HepG2 (cell line): Measurements from ENCODE around the gene MAN1C1. TPM values are rescaled to one million over a fixed set of nuclear protein-coding genes. Genes with fewer than 3 reads are reported as not detected.

Experiments used
- ATRX ChIP-seq: sonication (generic); formaldehyde crosslinking; IDR thresholded peaks from 2 replicates; pipeline ENCODE4 v1.4.0; 2020; ENCODE audit warnings: missing genetic modification reagents, borderline replicate concordance
- CBX2 ChIP-seq, 2 experiments: fragments of 200-600 bp in 1 of 2; sonication (generic); formaldehyde crosslinking in 1 of 2; IDR thresholded peaks; 2 replicates each; pipeline versions ENCODE4 v1.7.0 to v1.8.1; 2018 to 2022; ENCODE audit warnings: low read depth in 2 of 2, low read length in 1 of 2, mild to moderate bottlenecking in 1 of 2, missing genetic modification reagents in 1 of 2
- ESRRA ChIP-seq: sonication (generic); formaldehyde crosslinking; IDR thresholded peaks from 2 replicates; pipeline ENCODE4 v1.5.1; 2020; ENCODE audit warnings: mild to moderate bottlenecking, low read depth, missing genetic modification reagents
- FOXM1 ChIP-seq: sonication (generic); formaldehyde crosslinking; IDR thresholded peaks from 2 replicates; pipeline ENCODE4 v1.5.0; 2020; ENCODE audit warnings: missing genetic modification reagents
- GABPB1 ChIP-seq: IDR thresholded peaks from 2 replicates; pipeline ENCODE4 v1.6.1; 2016; ENCODE audit warnings: mild to moderate bottlenecking, missing genetic modification reagents, moderate library complexity, missing compliant biosample characterization
- GMEB1 ChIP-seq: sonication (generic); formaldehyde crosslinking; IDR thresholded peaks from 2 replicates; pipeline ENCODE4 v1.5.1; 2020; ENCODE audit warnings: missing genetic modification reagents, mild to moderate bottlenecking, borderline replicate concordance
- IKZF1 ChIP-seq: fragments of 450-650 bp; IDR thresholded peaks from 2 replicates; pipeline ENCODE4 v1.7.1; 2016
- NR2C2 ChIP-seq: sonication (generic); formaldehyde crosslinking; IDR thresholded peaks from 2 replicates; pipeline ENCODE4 v1.4.0; 2020; ENCODE audit warnings: missing genetic modification reagents, mild to moderate bottlenecking, moderate library complexity, borderline replicate concordance
- PAF1 ChIP-seq: IDR thresholded peaks from 2 replicates; pipeline ENCODE4 v1.6.1; 2016; ENCODE audit warnings: missing genetic modification reagents, missing compliant biosample characterization
- RARG ChIP-seq: sonication (generic); formaldehyde crosslinking; IDR thresholded peaks from 2 replicates; pipeline ENCODE4 v1.4.0; 2020; ENCODE audit warnings: low read depth, mild to moderate bottlenecking, missing genetic modification reagents
- SIX1 ChIP-seq: sonication (generic); formaldehyde crosslinking; IDR thresholded peaks from 2 replicates; pipeline ENCODE4 v1.4.0; 2020; ENCODE audit warnings: missing genetic modification reagents, borderline replicate concordance
- SRSF1 ChIP-seq: fragments of 200-400 bp; formaldehyde crosslinking; optimal IDR thresholded peaks from 2 replicates; pipeline ENCODE3; 2017; ENCODE audit warnings: mild to moderate bottlenecking, low read depth, low read length, moderate library complexity
- THAP9 ChIP-seq: sonication (generic); formaldehyde crosslinking; IDR thresholded peaks from 2 replicates; pipeline ENCODE4; 2020; ENCODE audit warnings: missing genetic modification reagents, mild to moderate bottlenecking, borderline replicate concordance
- TSC22D2 ChIP-seq: sonication (generic); formaldehyde crosslinking; IDR thresholded peaks from 2 replicates; pipeline ENCODE4 v1.5.1; 2020; ENCODE audit warnings: missing genetic modification reagents, mild to moderate bottlenecking, borderline replicate concordance
- USF2 ChIP-seq, 2 experiments: sonication (generic) in 1 of 2; formaldehyde crosslinking in 1 of 2; IDR thresholded peaks; 2 replicates each; pipeline versions ENCODE4 v1.5.1 to v1.6.1; 2011 to 2020; ENCODE audit warnings: borderline replicate concordance in 1 of 2, low read depth in 1 of 2, low read length in 1 of 2, mild to moderate bottlenecking in 1 of 2, missing genetic modification reagents in 1 of 2, moderate library complexity in 1 of 2
- ZMYM2 ChIP-seq: sonication (generic); formaldehyde crosslinking; IDR thresholded peaks from 2 replicates; pipeline ENCODE4 v1.8.0; 2022; ENCODE audit warnings: mild to moderate bottlenecking, missing genetic modification reagents
- ZXDC ChIP-seq: sonication (generic); formaldehyde crosslinking; IDR thresholded peaks from 2 replicates; pipeline ENCODE4 v1.5.0; 2020; ENCODE audit warnings: mild to moderate bottlenecking, missing genetic modification reagents
- polyA plus RNA-seq, 8 experiments: library from polyadenylated mRNA; depleted of rRNA in 3 of 8; stranded (reverse) in 7 of 8; unstranded in 1 of 8; fragments of >200 nt; fragmentation: Illumina TruSeq in 4 of 8; extraction: Trizol in 4 of 8; gene quantifications; 2 replicates each; pipeline versions ENCODE4 v1.2.1 to v1.2.3, GENCODE V29; 2011 to 2016; ENCODE audit warnings: low read depth in 4 of 8, missing spikeins in 1 of 8, mixed read lengths in 1 of 8; ENCODE audit not compliant: insufficient read depth in 1 of 8
- total RNA-seq, 5 experiments: library from RNA; depleted of rRNA; stranded (reverse); fragments of >200 nt; fragmentation: Illumina TruSeq; extraction: Trizol; gene quantifications; 2 replicates each; pipeline ENCODE4 v1.2.3, GENCODE V29; 2016; ENCODE audit warnings: low read depth in 1 of 5

Gene MAN1C1
- total and polyA plus RNA-seq, 2 of the 13 experiments (the other 11 are each of a cell fraction or from before 2014, with no cell fraction given), result 0.18 to 0.49 TPM

- TF ChIP-seq ZXDC (CRISPR knock-in tag) (no peak), GABPB1 (CRISPR knock-in tag) (peak; percentile 26; the same call in 1 of the 2 replicates), ATRX (no peak), FOXM1 (CRISPR knock-in tag) (no peak), ZMYM2 (no peak), NR2C2 (CRISPR knock-in tag) (no peak), GMEB1 (no peak), IKZF1 (no peak), CBX2 (IDR thresholded peaks at IDR 0.05; ENCODE audit: low read depth, low read length) (no peak), CBX2 (CRISPR knock-in tag; IDR thresholded peaks at IDR 0.05; ENCODE audit: low read depth) (no peak), ESRRA (CRISPR knock-in tag) (no peak), USF2 (IDR thresholded peaks at IDR 0.05; ENCODE audit: low read depth, low read length) (no peak), USF2 (CRISPR knock-in tag; IDR thresholded peaks at IDR 0.05; ENCODE audit: borderline replicate concordance) (no peak), PAF1 (CRISPR knock-in tag) (no peak), RARG (CRISPR knock-in tag) (no peak), SIX1 (no peak), TSC22D2 (CRISPR knock-in tag) (no peak), THAP9 (CRISPR knock-in tag) (no peak), SRSF1 (no peak)
These were observed 194.0 kb downstream of the MAN1C1 start (continued) for GRCh38 chr1:25810341-25811299.
